C4-2B (cell line): ENCODE data around the gene CROCC.

Experiments used
- ZFX ChIP-seq: fragments of 450-650 bp; IDR thresholded peaks from 2 replicates; pipeline ENCODE4 v1.6.1; 2017
- TF ChIP-seq, protein P1 (sequence below): fragments of 450-650 bp; conservative IDR thresholded peaks from 2 replicates; pipeline ENCODE4 v1.5.1; 2017; ENCODE audit warnings: mild to moderate bottlenecking

DNA sequence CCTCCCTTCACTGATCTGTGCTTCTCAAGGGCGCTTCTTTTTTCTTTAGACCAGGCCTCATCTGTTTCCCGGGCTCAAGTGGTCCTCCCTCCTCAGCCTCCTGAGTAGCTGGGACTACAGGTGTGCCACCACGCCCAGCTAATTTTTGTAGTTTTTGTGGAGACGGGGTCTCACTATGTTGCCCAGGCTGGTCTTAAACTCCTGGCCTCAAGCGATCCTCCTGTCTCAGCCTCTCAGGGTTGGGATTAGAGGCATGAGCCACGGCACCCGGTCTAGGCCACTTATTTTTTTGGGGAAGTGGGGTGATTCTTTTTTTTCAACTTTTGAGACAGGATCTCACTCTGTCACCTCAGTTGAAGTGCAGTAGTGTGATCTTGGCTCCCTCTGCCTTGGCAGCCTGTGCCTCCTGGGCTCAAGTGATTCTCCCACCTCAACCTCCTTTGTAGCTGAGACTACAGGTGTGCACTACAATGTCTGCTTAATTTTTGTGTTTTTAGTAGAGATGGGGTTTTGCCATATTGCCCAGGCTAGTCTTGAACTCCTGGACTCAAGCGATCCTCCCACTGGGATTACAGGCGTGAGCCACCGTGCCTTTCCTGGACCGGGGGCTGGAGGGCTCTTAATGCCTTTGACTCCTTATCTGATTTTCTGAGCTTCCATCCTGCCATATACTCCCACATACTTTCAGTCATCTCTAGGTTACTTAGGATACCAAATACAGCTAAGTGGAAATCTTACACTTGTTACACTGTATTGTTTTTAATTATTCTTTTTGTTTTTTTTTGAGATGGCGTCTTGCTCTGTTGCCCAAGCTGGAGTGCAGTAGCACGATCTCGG, 39.8 kb downstream of the CROCC start:
- TF ChIP-seq, protein P1, sequence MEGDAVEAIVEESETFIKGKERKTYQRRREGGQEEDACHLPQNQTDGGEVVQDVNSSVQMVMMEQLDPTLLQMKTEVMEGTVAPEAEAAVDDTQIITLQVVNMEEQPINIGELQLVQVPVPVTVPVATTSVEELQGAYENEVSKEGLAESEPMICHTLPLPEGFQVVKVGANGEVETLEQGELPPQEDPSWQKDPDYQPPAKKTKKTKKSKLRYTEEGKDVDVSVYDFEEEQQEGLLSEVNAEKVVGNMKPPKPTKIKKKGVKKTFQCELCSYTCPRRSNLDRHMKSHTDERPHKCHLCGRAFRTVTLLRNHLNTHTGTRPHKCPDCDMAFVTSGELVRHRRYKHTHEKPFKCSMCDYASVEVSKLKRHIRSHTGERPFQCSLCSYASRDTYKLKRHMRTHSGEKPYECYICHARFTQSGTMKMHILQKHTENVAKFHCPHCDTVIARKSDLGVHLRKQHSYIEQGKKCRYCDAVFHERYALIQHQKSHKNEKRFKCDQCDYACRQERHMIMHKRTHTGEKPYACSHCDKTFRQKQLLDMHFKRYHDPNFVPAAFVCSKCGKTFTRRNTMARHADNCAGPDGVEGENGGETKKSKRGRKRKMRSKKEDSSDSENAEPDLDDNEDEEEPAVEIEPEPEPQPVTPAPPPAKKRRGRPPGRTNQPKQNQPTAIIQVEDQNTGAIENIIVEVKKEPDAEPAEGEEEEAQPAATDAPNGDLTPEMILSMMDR, result no peak
- no peak for TF ChIP-seq ZFX
